ENCODE data around the gene SRD5A3. TPM values are rescaled to one million over a fixed set of nuclear protein-coding genes. Genes with fewer than 3 reads are reported as not detected.

SRD5A3 gene
- polyA plus RNA-seq, 1 experiment = 15.2 TPM

DNA sequence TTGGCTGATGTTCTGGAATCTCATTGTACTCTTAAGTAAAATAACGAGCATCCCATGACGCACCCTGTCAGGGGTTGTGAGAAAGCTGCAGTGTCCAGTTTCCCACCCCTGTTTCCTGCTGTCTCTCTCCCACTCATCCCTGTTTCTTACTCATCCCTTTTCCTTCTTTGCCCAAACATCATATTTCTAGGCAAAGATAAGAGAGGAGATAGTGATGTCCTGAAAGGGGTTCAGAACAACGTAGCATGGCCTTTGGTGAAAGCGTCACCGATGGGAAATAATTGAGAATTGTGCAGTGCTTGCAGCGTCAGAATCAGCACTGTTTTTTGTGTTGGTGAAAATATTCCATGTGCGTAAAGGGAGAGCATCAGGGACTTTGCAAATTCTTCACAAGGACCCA lies 26.2 kb downstream of the SRD5A3 start:
- Histone ChIP-seq H3K4me3 (ENCODE audit: low read depth, low read length) (no peak overlapping the region), H3K36me3 (ENCODE audit: control insufficient read depth, insufficient read depth, low read length) (no peaks in the 10 kb centered on the region), H3K27me3 (ENCODE audit: control insufficient read depth, insufficient read depth, low read length) (no peaks in the 10 kb centered on the region; the same call in 1 of the 2 replicates)
- no peak for DNase-seq (ENCODE audit: low read depth)
- TF ChIP-seq, protein P1, sequence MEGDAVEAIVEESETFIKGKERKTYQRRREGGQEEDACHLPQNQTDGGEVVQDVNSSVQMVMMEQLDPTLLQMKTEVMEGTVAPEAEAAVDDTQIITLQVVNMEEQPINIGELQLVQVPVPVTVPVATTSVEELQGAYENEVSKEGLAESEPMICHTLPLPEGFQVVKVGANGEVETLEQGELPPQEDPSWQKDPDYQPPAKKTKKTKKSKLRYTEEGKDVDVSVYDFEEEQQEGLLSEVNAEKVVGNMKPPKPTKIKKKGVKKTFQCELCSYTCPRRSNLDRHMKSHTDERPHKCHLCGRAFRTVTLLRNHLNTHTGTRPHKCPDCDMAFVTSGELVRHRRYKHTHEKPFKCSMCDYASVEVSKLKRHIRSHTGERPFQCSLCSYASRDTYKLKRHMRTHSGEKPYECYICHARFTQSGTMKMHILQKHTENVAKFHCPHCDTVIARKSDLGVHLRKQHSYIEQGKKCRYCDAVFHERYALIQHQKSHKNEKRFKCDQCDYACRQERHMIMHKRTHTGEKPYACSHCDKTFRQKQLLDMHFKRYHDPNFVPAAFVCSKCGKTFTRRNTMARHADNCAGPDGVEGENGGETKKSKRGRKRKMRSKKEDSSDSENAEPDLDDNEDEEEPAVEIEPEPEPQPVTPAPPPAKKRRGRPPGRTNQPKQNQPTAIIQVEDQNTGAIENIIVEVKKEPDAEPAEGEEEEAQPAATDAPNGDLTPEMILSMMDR (IDR thresholded peaks at IDR 0.05; ENCODE audit: insufficient read depth, low read depth, low read length) = no peak
- CTCF ChIA-PET = no interaction called here
- POLR2A ChIA-PET = no interaction called here

DNA sequence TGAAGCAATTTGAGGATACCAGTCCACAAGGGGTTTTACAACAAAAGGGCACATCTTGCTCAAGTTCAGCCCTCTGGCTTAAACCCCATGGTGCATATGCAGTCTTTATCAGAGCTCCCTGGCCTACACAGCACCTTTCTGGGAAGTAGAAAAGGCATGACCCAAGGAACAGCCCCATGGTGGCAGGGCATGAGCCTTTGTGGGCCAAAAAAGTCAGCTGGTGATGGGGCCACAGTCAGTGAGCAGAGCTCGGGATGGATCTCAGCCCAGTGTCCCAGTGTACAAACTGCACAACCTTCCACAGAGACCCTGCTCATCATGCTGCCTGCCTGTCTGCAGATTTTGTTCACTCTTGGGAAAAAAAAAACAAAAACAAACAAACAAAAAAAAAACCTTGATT lies 27.4 kb downstream of the SRD5A3 start:
- Histone ChIP-seq H3K27me3 (ENCODE audit: control insufficient read depth, insufficient read depth, low read length) (no peaks in the 10 kb centered on the region; the same call in 1 of the 2 replicates), H3K4me3 (ENCODE audit: low read depth, low read length) (no peak overlapping the region), H3K36me3 (ENCODE audit: control insufficient read depth, insufficient read depth, low read length) (no peaks in the 10 kb centered on the region)
- TF ChIP-seq, protein P1 (IDR thresholded peaks at IDR 0.05; ENCODE audit: insufficient read depth, low read depth, low read length) = no peak
- ChIA-PET POLR2A (no interaction called here), CTCF (interaction anchor here (0.6 kb wide), 1 partner anchor 131 kb away, joined by 4 read pairs; no protein-coding TSS in a partner anchor)
- no peak for DNase-seq (ENCODE audit: low read depth)

DNA sequence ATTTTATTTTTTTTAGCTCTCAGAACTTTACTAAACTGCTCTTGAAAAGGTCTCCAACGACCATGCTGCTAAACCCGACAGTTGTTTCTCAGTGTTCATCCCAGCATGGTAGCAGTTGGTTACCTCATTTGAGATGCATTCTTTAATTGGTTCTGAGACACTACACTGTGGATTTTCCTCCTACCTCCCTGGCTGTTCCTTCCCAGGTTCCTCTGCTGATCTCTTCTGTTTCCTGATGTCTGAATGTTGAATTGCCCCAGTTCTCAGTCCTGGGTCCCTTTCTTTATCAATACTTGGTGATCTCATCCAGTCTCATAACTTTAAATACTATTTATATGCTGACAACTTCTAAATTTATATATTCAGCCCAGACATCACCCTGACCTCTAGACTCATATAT lies 30.7 kb downstream of the SRD5A3 start:
- Histone ChIP-seq H3K4me3 (ENCODE audit: low read depth, low read length) (no peak overlapping the region), H3K36me3 (ENCODE audit: control insufficient read depth, insufficient read depth, low read length) (no peaks in the 10 kb centered on the region), H3K27me3 (ENCODE audit: control insufficient read depth, insufficient read depth, low read length) (no peaks in the 10 kb centered on the region; the same call in 1 of the 2 replicates)
- TF ChIP-seq, protein P1 (IDR thresholded peaks at IDR 0.05; ENCODE audit: insufficient read depth, low read depth, low read length) = no peak
- POLR2A ChIA-PET = interaction anchor here (0.9 kb wide), 1 partner anchor 10 kb away, joined by 3 read pairs; no protein-coding TSS in a partner anchor
- CTCF ChIA-PET = interaction anchor here (1.0 to 1.6 kb wide), 2 partner anchors 10 to 26 kb away, joined by 3 to 5 read pairs; no protein-coding TSS in a partner anchor
- DNase-seq (ENCODE audit: low read depth) = no peak

DNA sequence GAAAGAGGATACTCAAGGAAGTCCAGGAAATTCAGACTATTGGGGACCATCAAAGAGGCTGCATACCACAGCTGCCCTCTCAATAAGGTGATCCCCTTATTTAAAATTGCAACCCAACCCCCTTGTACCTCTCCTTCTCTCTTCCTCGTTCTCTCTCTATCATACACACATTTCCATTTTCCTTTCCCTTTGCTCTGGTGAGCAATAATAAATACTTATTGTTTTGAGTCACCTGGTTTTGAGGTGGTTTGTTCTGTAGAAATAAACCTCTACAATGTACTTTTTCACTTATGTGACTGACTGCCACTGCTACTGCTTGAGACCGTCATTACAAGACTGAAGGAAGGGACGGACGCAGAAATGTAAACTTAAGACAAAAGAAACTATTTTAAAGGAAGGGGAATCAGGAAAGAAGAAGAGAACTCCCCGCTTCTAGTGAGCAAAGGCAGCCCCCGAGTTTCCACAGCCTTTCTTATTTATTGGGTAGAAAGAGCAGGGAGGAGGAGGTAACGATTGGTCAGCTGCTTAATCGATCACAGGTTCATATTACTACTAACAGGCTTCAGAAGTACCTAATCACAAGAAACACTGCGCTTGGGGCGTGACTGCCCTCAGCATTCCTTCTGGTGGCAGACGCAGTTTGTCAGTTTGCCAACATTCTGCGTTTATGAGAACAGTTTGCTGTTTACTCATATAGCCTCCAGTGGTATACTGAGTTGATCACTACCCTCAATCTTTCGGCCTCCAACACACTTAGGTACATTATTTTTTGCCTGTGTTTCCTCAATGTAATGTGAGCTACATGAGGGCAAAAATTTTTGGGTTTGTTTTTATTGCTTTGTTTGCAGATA lies 32.8 kb downstream of the SRD5A3 start:
- no peaks in the 10 kb centered on the region for H3K36me3 ChIP-seq (ENCODE audit: control insufficient read depth, insufficient read depth, low read length)
- no peak overlapping the region for H3K4me3 ChIP-seq (ENCODE audit: low read depth, low read length)
- H3K27me3 ChIP-seq (ENCODE audit: control insufficient read depth, insufficient read depth, low read length) = no peaks in the 10 kb centered on the region
- ChIA-PET CTCF (no interaction called here), POLR2A (no interaction called here)
- TF ChIP-seq, protein P1 (IDR thresholded peaks at IDR 0.05; ENCODE audit: insufficient read depth, low read depth, low read length) = no peak
- DNase-seq (ENCODE audit: low read depth) = no peak

DNA sequence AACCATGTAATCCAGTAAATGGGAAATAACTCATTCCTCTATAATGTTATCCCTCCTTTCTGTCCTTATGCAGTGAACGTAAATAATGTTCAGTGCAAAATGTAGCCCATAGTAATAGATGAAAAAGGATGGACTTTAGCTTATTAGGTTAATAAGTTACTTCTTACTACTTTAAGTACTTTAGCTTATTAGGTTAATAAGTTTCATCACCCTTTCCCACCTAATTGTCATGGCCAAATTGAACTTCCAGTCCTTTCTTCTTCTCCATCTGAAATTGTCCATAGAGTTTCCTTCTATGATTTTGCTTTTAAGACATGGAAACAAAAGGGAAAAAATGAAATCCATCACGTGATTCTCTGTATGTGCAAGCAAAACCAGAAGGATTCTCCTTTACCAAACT lies 34.5 kb downstream of the SRD5A3 start:
- ChIA-PET CTCF (no interaction called here), POLR2A (no interaction called here)
- no peaks in the 10 kb centered on the region for H3K27me3 ChIP-seq (ENCODE audit: control insufficient read depth, insufficient read depth, low read length)
- no peak for DNase-seq (ENCODE audit: low read depth)
- no peaks in the 10 kb centered on the region for H3K36me3 ChIP-seq (ENCODE audit: control insufficient read depth, insufficient read depth, low read length)
- no peak overlapping the region for H3K4me3 ChIP-seq (ENCODE audit: low read depth, low read length)
- TF ChIP-seq, protein P1 (IDR thresholded peaks at IDR 0.05; ENCODE audit: insufficient read depth, low read depth, low read length) = no peak

Data from BJ (cell line).